ENCODE data around the gene CNTNAP5. TPM values are rescaled to one million over a fixed set of nuclear protein-coding genes. Genes with fewer than 3 reads are reported as not detected.

CNTNAP5 gene
- total and polyA plus RNA-seq, 2 experiments from 2014 or later, result 0.28 TPM; not detected in 1

DNA sequence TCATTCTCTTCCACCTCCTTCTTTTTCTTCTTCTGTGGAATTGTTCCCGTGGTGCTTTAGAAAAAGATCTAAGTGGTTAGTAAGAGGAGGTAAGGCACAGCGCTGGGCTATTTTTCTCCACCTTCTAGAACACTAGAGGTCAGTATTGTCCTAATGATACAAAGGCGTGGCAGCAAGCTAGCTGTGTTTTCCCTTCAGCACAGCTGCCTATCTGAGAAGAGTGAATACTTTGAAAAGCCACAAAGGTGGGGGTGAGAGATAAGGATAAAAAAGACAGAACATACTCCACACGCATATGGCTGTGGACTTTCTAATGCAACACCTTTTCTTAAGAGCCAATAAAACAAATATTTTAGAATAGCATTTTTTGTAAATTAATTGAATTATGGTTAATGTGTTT, 2.1 kb downstream of the CNTNAP5 start:
- Histone ChIP-seq H3K79me2 (no peaks in the 10 kb centered on the region), H3K4me3 (no peak overlapping the region), H2AFZ (no peak overlapping the region), H3K9me2 (replicated peaks; ENCODE audit: insufficient read depth) (no peaks in the 10 kb centered on the region), H4K20me1 (ENCODE audit: insufficient read depth, poor library complexity, severe bottlenecking) (no peaks in the 10 kb centered on the region), H3K4me2 (no peak overlapping the region), H3K27ac (no peak overlapping the region), H3K9me3 (ENCODE audit: low read depth) (no peaks in the 10 kb centered on the region), H3K4me1 (ENCODE audit: insufficient read depth) (no peaks in the 10 kb centered on the region), H3K27me3 (peaks cover 30% of the 10 kb centered on the region), H3K36me3 (replicated peaks; ENCODE audit: insufficient read depth, low read depth) (no peaks in the 10 kb centered on the region)
- TF ChIP-seq, protein P1, sequence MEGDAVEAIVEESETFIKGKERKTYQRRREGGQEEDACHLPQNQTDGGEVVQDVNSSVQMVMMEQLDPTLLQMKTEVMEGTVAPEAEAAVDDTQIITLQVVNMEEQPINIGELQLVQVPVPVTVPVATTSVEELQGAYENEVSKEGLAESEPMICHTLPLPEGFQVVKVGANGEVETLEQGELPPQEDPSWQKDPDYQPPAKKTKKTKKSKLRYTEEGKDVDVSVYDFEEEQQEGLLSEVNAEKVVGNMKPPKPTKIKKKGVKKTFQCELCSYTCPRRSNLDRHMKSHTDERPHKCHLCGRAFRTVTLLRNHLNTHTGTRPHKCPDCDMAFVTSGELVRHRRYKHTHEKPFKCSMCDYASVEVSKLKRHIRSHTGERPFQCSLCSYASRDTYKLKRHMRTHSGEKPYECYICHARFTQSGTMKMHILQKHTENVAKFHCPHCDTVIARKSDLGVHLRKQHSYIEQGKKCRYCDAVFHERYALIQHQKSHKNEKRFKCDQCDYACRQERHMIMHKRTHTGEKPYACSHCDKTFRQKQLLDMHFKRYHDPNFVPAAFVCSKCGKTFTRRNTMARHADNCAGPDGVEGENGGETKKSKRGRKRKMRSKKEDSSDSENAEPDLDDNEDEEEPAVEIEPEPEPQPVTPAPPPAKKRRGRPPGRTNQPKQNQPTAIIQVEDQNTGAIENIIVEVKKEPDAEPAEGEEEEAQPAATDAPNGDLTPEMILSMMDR (IDR thresholded peaks at IDR 0.05; ENCODE audit: poor library complexity), result peak; percentile 83
- TF ChIP-seq EZH2phosphoT487 (IDR thresholded peaks at IDR 0.05; ENCODE audit: low read depth, severe bottlenecking, unreplicated experiment), result no peak
- DNase-seq (ENCODE audit: low spot score), result peak; percentile 82
- WGBS (ENCODE audit: low lambda C conversion rate, missing lambda C conversion rate), result 0% methylated on average over 4 of the region's 4 CpGs

DNA sequence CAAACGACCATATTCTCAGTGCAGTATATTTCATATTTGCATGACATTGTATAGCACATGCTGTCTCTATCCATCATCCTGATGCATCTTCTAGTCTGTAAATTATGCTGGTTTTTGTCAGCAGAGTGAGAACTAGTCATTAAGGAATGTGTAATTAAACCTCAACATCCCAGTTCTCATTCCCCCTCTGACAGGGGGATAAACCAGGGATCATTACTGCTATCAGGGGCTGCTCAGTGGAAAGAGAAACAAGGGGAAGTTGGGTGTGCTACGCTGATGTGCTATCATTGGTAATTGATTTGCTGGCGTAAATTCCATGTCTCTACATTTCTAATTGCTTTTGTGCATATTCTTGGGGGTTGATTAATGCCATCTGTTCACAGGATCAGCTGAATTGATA, 7.7 kb downstream of the CNTNAP5 start:
- WGBS (ENCODE audit: low lambda C conversion rate, missing lambda C conversion rate), result 71% methylated on average over 3 of the region's 3 CpGs
- Histone ChIP-seq H3K27ac (no peak overlapping the region), H2AFZ (no peak overlapping the region), H3K4me3 (no peak overlapping the region), H3K36me3 (replicated peaks; ENCODE audit: insufficient read depth, low read depth) (no peaks in the 10 kb centered on the region), H3K9me2 (replicated peaks; ENCODE audit: insufficient read depth) (no peaks in the 10 kb centered on the region), H3K27me3 (no peaks in the 10 kb centered on the region), H3K79me2 (no peaks in the 10 kb centered on the region), H3K9me3 (ENCODE audit: low read depth) (no peaks in the 10 kb centered on the region), H4K20me1 (ENCODE audit: insufficient read depth, poor library complexity, severe bottlenecking) (no peaks in the 10 kb centered on the region), H3K4me2 (no peak overlapping the region), H3K4me1 (ENCODE audit: insufficient read depth) (no peaks in the 10 kb centered on the region)
- TF ChIP-seq EZH2 (IDR thresholded peaks at IDR 0.05; ENCODE audit: borderline replicate concordance), result no peak
- TF ChIP-seq, protein P1 (IDR thresholded peaks at IDR 0.05; ENCODE audit: poor library complexity), result no peak
- no peak for TF ChIP-seq EZH2phosphoT487 (IDR thresholded peaks at IDR 0.05; ENCODE audit: low read depth, severe bottlenecking, unreplicated experiment)
- DNase-seq (ENCODE audit: low spot score), result no peak

DNA sequence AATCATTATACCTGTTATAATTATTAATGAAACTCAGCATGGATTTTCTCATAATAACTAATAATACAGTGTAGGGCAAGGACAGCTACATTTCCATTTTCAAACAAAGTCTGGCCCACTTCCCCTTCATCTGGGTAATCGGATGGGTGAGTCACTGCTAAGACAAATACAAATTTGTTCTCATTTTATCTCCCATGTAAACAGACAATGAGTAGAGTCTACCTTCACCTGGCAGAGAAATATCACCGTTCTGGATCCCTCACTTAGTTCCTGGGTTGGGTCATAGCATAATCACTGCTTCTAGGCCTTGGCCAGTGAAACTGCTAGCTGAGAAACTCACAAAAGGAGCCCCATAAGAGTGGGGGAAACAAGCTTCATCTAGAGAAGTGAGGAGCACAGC, 9.2 kb downstream of the CNTNAP5 start:
- Histone ChIP-seq H3K36me3 (replicated peaks; ENCODE audit: insufficient read depth, low read depth) (no peaks in the 10 kb centered on the region), H3K27me3 (no peaks in the 10 kb centered on the region), H3K4me2 (no peak overlapping the region), H3K9me3 (ENCODE audit: low read depth) (no peaks in the 10 kb centered on the region), H2AFZ (no peak overlapping the region), H3K4me3 (no peak overlapping the region), H4K20me1 (ENCODE audit: insufficient read depth, poor library complexity, severe bottlenecking) (no peaks in the 10 kb centered on the region), H3K79me2 (no peaks in the 10 kb centered on the region), H3K4me1 (ENCODE audit: insufficient read depth) (no peaks in the 10 kb centered on the region), H3K9me2 (replicated peaks; ENCODE audit: insufficient read depth) (no peaks in the 10 kb centered on the region), H3K27ac (peak overlapping the region; percentile 22)
- TF ChIP-seq, protein P1 (IDR thresholded peaks at IDR 0.05; ENCODE audit: poor library complexity), result no peak
- TF ChIP-seq EZH2phosphoT487 (IDR thresholded peaks at IDR 0.05; ENCODE audit: low read depth, severe bottlenecking, unreplicated experiment), result no peak
- no peak for TF ChIP-seq EZH2 (IDR thresholded peaks at IDR 0.05; ENCODE audit: borderline replicate concordance)
- WGBS (ENCODE audit: low lambda C conversion rate, missing lambda C conversion rate), result 50% methylated on average over 2 of the region's 2 CpGs
- peak; percentile 26 for DNase-seq (ENCODE audit: low spot score)

DNA sequence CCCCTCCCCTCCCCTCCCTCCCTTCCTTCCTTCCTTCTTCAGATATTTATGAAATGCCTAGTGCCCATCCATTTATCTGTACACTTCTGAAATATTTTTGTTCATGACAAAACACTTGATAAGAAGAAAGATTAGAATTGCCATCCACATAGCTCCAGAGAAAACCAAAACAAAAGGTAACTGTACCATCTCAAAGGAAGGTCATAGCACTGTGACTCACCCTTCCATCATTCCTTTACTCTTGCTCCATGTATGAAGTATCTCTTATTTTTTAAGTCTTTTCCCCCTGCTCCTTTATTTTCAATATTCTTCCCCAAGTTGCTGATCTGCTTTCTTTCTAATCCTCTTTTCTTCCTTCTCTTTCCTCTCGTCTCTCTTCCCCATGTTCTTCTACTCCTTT, 9.9 kb downstream of the CNTNAP5 start:
- no peak overlapping the region for H3K4me2 ChIP-seq
- no peaks in the 10 kb centered on the region for H3K36me3 ChIP-seq (replicated peaks; ENCODE audit: insufficient read depth, low read depth)
- 64% methylated on average over 1 of the region's 1 CpG for WGBS (ENCODE audit: low lambda C conversion rate, missing lambda C conversion rate)
- no peak overlapping the region for H2AFZ ChIP-seq
- no peaks in the 10 kb centered on the region for H3K9me2 ChIP-seq (replicated peaks; ENCODE audit: insufficient read depth)
- no peaks in the 10 kb centered on the region for H4K20me1 ChIP-seq (ENCODE audit: insufficient read depth, poor library complexity, severe bottlenecking)
- no peaks in the 10 kb centered on the region for H3K79me2 ChIP-seq
- TF ChIP-seq EZH2phosphoT487 (IDR thresholded peaks at IDR 0.05; ENCODE audit: low read depth, severe bottlenecking, unreplicated experiment) (no peak), EZH2 (IDR thresholded peaks at IDR 0.05; ENCODE audit: borderline replicate concordance) (no peak)
- TF ChIP-seq, protein P1 (IDR thresholded peaks at IDR 0.05; ENCODE audit: poor library complexity), result no peak
- H3K27me3 ChIP-seq, result no peaks in the 10 kb centered on the region
- H3K4me1 ChIP-seq (ENCODE audit: insufficient read depth), result no peaks in the 10 kb centered on the region
- no peak for DNase-seq (ENCODE audit: low spot score)
- no peak overlapping the region for H3K27ac ChIP-seq
- no peak overlapping the region for H3K4me3 ChIP-seq
- H3K9me3 ChIP-seq (ENCODE audit: low read depth), result no peaks in the 10 kb centered on the region
